Fibroblast of lung (primary cell): ENCODE data around the gene CUL1. TPM values are rescaled to one million over a fixed set of nuclear protein-coding genes. Genes with fewer than 3 reads are reported as not detected.

Experiments used
- DNase-seq, 2 donors: peaks; one replicate each; pipeline versions ENCODE4 v3.0.0 to v3.0.0-alpha.2; 2010; ENCODE audit warnings: low read depth in 2 of 2
- H2AFZ ChIP-seq: 2 replicates; pipeline ENCODE4 v1.5.1; 2012; ENCODE audit warnings: low read length, control low read depth, inconsistent platforms
- H3K27ac ChIP-seq: 2 replicates; pipeline ENCODE4 v1.5.1; 2011; ENCODE audit warnings: low read length, control low read depth; ENCODE audit not compliant: insufficient read depth
- H3K27me3 ChIP-seq: 2 replicates; pipeline ENCODE4 v1.5.1; 2011; ENCODE audit warnings: mild to moderate bottlenecking, low read length; ENCODE audit not compliant: control insufficient read depth, insufficient read depth
- H3K36me3 ChIP-seq: 2 replicates; pipeline ENCODE4 v1.5.1; 2011; ENCODE audit warnings: low read length; ENCODE audit not compliant: control insufficient read depth, insufficient read depth
- H3K4me1 ChIP-seq: 2 replicates; pipeline ENCODE4 v1.5.1; 2011; ENCODE audit warnings: low read length; ENCODE audit not compliant: control insufficient read depth, insufficient read depth; ENCODE audit errors: extremely low read depth
- H3K4me2 ChIP-seq: 2 replicates; pipeline ENCODE4 v1.5.1; 2011; ENCODE audit warnings: low read length, control low read depth; ENCODE audit not compliant: insufficient read depth; ENCODE audit errors: extremely low read depth
- H3K4me3 ChIP-seq, 4 experiments: fragments of 200-600 bp in 1 of 4; sonication (generic) in 1 of 4; replicated peaks in 1 of 4; 2 replicates each; pipeline ENCODE4 v1.5.1; 2011 to 2016; ENCODE audit warnings: low read length in 4 of 4, low read depth in 3 of 4, mild to moderate bottlenecking in 3 of 4, control low read depth in 2 of 4, inconsistent platforms in 1 of 4, mixed read lengths in 1 of 4; ENCODE audit not compliant: insufficient read depth in 1 of 4; ENCODE audit errors: control extremely low read depth in 1 of 4
- H3K79me2 ChIP-seq: 2 replicates; pipeline ENCODE4 v1.5.1; 2012; ENCODE audit warnings: mild to moderate bottlenecking, low read length, inconsistent platforms; ENCODE audit not compliant: control insufficient read depth, insufficient read depth
- H3K9ac ChIP-seq: 2 replicates; pipeline ENCODE4 v1.5.1; 2011; ENCODE audit warnings: mild to moderate bottlenecking, low read length, control low read depth; ENCODE audit not compliant: insufficient read depth
- H3K9me3 ChIP-seq: 2 replicates; pipeline ENCODE4 v1.5.1; 2012; ENCODE audit warnings: low read depth, low read length; ENCODE audit not compliant: control insufficient read depth, insufficient read depth
- H4K20me1 ChIP-seq: 2 replicates; pipeline ENCODE4 v1.5.1; 2011; ENCODE audit warnings: low read length; ENCODE audit not compliant: control insufficient read depth, insufficient read depth; ENCODE audit errors: extremely low read depth
- CTCF ChIP-seq, 2 donors: IDR thresholded peaks in 1 of 2; conservative IDR thresholded peaks in 1 of 2; 1 replicate in 1 of 2; 2 replicates in 1 of 2; pipeline ENCODE4 v1.5.1; 2011 to 2012; ENCODE audit warnings: low read length in 2 of 2, control low read depth in 1 of 2, inconsistent platforms in 1 of 2, low read depth in 1 of 2, mild to moderate bottlenecking in 1 of 2
- EZH2 ChIP-seq: IDR thresholded peaks from 2 replicates; pipeline ENCODE4 v1.5.1; 2012; ENCODE audit warnings: low read length, control low read depth, mild to moderate bottlenecking; ENCODE audit errors: missing control alignments
- polyA plus RNA-seq, 2 donors: library from polyadenylated mRNA; depleted of rRNA in 1 of 2; stranded (reverse) in 1 of 2; unstranded in 1 of 2; fragments of >200 nt; gene quantifications; 2 replicates each; pipeline ENCODE4 v1.2.1, GENCODE V29; 2011 to 2012; ENCODE audit warnings: missing spikeins in 1 of 2
- total RNA-seq: library from RNA; depleted of rRNA; stranded (reverse); fragments of >200 nt; gene quantifications from 2 replicates; pipeline ENCODE4 v1.2.1, GENCODE V29; 2014

CUL1 gene
- total and polyA plus RNA-seq, 2 donors (not counting 1 experiment from before 2014, with no cell fraction given) = 47.9 to 52.3 TPM

GRCh38 chr7:148754912-148755311 is 56.2 kb downstream of the CUL1 start:
- Histone ChIP-seq H3K36me3 (no peaks in the 10 kb centered on the region), H3K27me3 (no peaks in the 10 kb centered on the region), H4K20me1 (no peaks in the 10 kb centered on the region), H3K4me1 (no peaks in the 10 kb centered on the region), H3K9me3 (no peaks in the 10 kb centered on the region), H3K9ac (no peak overlapping the region), H3K4me2 (no peak overlapping the region), H3K79me2 (peaks cover 4% of the 10 kb centered on the region), H2AFZ (no peak overlapping the region), H3K27ac (no peak overlapping the region), H3K4me3 (no peak overlapping the region)
- DNase-seq = no peak
- no peak for TF ChIP-seq EZH2

- H3K4me1 ChIP-seq = no peaks in the 10 kb centered on the region
- no peak overlapping the region for H3K27ac ChIP-seq
- H3K79me2 ChIP-seq = no peaks in the 10 kb centered on the region
- no peaks in the 10 kb centered on the region for H4K20me1 ChIP-seq
- H3K4me2 ChIP-seq = no peak overlapping the region
- H3K36me3 ChIP-seq = no peaks in the 10 kb centered on the region
- no peak overlapping the region for H3K9ac ChIP-seq
- no peaks in the 10 kb centered on the region for H3K27me3 ChIP-seq
- peak in 1 of 2 donors; percentile 2 for DNase-seq
- H2AFZ ChIP-seq = no peak overlapping the region
- TF ChIP-seq EZH2 (no peak), CTCF (conservative IDR thresholded peaks at IDR 0.05 in 1 of 2, IDR thresholded peaks at IDR 0.05 in 1 of 2; ENCODE audit: low read depth in 1 of 2, low read length in 2 of 2) (no peak)
- H3K9me3 ChIP-seq = no peaks in the 10 kb centered on the region
- H3K4me3 ChIP-seq = no peak overlapping the region
Measured at GRCh38 chr7:148761499-148762278, 63.0 kb downstream of the CUL1 start.

- Histone ChIP-seq H3K27ac (no peak overlapping the region), H3K27me3 (no peaks in the 10 kb centered on the region), H3K36me3 (no peaks in the 10 kb centered on the region)
Measured at GRCh38 chr7:148763622-148764021, 64.9 kb downstream of the CUL1 start.

More at GRCh38 chr7:148763622-148764021, 64.9 kb downstream of the CUL1 start:
- no peaks in the 10 kb centered on the region for H3K79me2 ChIP-seq
- no peaks in the 10 kb centered on the region for H4K20me1 ChIP-seq
- TF ChIP-seq EZH2 (no peak), CTCF (conservative IDR thresholded peaks at IDR 0.05 in 1 of 2, IDR thresholded peaks at IDR 0.05 in 1 of 2; ENCODE audit: low read depth in 1 of 2, low read length in 2 of 2) (no peak)
- no peak overlapping the region for H3K4me3 ChIP-seq
- H3K9me3 ChIP-seq = no peaks in the 10 kb centered on the region
- no peak overlapping the region for H3K9ac ChIP-seq
- no peak overlapping the region for H3K4me2 ChIP-seq
- peak in 1 of 2 donors; percentile 56 for DNase-seq
- no peaks in the 10 kb centered on the region for H3K4me1 ChIP-seq
- no peak overlapping the region for H2AFZ ChIP-seq
